ENCODE results near the gene CEBPG.

The CEBPG gene

DNA sequence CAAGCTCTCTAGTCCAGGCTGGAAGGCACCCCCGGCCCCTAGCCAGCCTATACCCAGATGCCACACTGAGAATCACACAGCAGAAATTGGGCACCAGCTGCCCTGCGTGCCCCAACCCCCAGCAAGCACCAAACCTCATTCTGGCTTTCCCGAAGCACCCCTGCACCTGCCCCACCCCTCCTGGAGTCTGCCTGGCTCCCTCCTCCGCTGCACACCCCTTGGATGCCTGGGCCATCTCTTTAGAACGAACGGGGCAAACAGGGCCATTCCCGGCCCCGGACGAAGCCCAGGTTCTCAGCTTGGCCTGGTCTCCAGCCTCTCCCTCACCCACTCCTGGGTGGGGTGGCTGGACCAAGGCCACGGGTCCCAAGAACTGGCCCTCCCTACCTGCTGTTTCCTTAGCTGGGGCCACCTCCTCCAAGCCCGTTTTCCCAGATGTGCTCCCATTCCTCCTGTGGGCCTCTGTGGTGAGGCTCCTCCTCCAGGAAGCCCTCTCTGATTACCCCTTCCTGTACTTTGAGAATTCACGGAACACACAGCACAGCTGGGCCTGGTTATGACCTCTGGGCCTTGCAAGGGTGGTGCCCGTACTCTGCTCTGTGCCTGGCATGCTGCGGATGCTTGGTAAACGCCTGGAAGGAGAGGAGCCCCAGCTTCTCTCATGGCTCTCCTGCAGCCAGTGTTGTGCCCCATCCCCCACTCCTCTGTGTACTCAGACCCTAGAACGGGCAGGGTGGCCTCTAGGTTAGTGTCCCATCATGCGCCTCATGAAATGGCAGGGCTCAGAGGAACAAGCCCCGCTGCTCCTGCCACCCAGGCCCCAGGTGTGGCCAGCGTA is 21.4 kb downstream of the CEBPG start:
- DNase-seq (ENCODE audit: low read depth in 2 of 2), result no peak

DNA sequence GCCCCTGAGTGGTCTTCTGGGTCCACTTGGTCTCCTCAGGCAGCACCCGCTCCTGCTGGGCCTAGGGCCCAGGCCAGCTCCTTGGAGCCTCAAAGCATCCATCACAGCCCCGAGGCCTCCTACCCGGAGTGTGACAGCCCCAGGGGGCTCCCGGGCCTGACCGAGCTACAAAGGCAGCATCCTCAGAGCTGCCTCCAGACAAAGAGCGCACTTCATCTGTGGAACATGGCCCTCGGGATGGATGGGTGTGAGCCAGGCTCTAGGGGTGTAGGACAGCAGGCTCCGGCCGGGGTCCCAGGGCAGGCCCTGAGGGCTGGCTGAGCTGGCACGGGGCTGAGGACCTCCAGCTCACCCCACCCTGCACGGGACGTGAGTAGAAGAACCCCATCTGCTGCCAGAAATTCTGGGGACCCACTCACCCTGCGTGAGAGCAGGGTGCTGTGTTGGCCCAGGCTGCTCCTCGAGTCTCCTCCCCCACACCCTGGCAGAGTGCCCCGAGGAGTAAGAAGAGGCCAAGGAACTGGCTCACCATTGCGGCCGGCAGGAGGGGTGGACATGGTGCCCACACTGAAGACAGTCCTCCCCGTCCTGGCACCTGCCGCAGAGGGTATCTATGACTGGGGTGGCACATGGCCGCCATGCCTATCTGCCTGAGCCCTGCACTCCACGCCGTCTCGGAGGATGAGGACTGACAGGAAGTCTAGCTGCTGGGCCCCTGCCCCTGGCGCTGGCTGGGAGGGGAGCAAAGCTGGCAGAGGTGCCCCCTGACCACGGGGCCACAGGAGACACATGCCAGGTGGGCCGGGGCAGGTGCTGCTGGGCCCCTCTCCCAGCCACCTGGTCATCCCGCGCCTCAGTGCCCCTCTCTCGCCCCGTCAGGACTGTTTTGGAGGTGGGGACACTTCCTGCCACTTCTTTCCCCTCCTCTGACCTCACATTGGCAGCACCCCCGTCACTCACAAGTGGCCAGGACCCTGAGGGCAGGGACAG is 22.3 kb downstream of the CEBPG start:
- no peak for DNase-seq (ENCODE audit: low read depth in 2 of 2)

DNA sequence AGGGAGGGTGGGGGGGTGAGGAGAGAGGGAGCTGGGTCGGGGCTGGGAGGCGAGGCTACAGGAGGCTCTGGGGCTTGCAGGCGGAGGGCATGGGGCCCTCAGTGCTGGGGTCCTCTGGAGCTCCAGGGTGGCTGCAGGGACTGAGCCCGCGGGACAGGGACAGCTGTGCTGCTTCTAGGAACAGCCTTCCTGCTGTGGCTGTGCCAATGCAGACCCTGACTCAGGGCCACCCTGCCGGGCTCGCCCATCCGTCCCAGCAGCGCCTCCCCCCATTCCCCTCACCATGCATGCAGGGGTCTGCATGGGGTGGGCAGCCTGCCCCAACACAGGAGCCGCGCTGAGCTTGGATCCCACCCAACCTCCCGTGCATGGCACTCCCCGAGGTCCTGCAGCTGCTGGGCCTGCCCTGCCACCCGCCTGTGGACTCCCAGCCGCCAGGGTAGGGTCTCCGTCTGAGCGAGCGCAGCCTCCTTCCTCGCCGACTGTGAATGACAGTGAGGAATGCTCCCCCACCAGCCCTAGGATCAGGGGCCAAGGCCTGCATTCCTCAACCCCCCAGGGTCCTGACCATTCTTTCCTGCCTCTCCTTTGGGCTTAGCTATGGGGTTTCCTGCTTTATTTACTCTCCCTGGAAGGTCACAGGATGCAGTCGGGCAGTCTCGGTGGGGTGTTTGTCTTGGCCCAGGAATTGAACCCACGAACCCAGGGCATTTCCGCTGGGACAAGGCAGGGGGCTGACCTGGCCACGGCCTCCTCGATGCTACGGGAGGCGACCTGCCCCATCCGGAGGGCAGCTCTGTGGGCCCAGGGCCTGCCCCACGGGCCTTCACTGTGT is 23.4 kb downstream of the CEBPG start:
- DNase-seq (ENCODE audit: low read depth in 2 of 2), result no peak

DNA sequence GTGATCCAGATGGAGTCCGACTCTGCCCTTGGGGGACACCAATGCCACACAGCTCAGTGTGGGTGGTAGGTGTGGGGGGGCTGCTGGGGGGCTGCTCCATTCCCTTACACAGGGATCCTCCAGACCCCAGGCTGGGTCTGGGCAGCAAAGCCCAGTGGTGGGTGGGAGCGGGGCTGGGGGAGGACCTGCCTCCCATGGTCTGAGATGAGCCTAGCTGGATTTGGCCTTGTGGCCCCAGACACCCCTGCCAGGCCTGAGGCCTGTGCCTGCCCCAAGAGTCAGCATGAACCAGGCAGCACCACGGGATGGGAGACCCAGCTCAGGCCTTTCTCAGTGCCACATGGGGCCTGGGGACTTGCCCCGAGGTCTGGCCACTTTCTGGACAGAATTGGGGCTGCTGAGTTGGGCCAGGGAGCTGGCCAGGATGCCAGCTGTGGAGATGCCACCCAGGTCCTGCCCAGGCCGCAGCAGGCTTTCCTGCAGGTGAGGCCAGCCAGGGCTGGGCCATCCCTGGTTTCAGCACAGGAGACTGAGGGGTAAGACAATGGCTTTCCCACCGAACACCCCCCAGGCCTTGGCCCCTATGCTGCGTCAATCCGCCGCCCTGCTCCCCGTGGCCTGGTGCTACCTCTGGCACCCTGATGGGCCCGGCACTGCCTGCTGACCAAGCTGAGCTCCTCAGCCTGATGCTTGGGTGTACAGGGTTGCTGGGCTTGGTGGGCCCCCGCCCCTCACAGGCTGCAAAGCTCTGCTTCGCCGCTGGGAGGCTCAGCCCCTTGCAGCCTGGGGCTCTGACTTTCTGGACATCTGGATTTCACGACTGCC is 24.2 kb downstream of the CEBPG start:
- DNase-seq (ENCODE audit: low read depth in 2 of 2), result no peak

DNA sequence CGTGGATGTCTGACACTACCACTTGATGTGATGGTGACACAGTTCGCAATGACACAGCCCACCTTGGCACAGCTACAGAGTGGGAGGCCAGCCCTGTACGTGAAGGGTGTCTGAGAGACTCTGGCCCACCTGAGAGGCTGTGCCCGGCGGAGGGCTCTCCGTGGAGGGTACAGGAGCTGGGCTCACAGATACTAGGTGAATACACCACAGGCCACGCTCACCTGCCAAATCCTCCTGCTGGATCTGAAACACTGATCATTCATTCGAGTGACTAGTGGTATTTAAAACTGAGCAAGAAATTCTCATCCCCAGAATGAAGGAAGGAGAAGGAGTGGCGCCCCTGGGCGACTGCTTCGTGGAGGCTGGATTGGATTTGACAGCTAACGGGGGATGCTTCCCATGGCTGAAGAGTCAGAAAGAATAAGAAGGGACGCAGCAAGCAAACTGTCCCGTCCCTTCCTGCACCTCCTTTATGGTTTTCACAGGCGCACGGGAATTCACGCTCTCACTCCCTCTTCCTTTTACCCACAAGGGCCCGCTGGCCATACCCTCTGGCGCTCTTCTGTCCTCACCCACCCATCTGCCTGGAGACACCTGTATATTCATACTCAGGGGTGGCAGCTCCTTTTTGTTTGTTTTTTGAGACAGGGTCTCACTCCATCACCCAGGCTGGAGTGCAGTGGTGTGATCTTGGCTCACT is 25.0 kb downstream of the CEBPG start:
- no peak for DNase-seq (ENCODE audit: low read depth in 2 of 2)

DNA sequence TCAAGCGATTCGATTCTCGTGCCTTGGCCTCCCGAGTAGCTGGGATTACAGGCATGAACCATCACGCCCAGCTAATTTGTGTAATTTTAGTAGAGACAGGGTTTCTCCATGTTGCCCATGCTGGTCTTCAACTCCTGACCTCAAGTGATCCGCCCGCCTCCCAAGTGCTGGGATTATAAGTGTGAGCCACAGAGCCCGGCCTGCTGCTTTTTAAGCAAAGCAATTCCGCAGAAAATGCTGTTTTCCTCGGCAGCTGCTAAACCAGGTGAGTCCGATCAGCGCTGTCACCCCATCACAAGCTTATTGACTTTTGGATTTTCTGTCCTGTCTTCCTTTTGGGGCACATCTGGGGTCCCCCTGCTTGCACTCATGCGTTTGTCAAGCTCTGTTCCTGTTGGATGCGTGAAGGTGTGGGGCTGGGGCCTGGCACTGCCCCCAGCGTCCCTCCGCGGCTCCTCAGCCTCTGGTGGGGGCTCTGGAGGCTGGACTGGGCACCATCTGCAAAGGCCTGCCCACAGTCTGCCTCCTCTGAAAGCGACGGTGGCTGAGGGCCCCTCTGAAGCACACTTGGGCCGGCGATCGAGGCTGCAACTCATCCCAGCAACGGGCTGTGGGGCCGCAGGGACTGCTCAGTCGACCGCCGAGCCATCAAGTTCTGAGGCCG is 25.7 kb downstream of the CEBPG start:
- no peak for DNase-seq (ENCODE audit: low read depth in 2 of 2)

DNA sequence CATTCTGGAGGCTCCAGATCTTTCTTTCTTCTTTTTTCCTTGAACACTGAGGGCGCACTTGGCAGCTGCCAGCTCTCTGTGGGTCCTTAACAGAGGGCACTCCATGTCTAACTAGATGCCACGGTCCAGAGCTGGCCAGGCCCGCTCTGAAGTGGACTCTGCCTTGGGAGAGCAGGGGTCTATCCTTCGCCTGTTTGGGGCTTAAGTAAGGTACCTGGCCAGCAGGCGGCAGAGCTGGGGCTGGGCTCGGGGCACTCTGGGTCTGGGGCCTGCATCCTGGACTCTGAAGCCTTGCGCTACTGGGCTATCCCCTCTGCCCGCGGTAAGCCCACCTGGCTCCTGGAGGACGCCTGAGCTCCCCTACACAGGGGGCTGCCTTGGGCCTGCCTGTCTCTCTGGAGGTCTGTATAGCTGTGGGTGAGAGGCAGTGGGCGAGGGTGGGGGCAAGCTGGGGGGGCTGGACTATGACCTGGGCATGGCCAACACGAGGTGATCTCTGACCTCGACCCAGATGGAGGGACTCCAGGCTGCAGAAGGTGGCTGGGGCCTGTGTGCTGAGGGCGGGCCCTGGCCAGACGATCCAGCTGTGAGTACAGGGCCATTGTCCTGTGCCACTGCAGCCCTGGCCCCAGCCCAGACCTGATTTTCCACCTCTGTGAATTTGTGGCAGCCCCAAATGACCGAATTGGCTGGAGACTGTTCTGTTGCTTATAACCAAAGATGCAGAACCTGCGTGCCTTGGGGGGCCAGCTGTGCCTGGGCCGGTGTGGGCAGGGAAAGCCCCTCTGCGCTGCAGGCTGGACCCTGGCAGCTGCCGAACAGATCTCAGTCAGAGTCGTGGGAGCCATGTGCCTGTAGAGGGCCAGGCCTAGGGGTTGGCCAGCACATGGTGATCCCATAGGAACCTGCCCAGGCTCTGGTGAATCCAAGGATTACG is 26.5 kb downstream of the CEBPG start:
- DNase-seq (ENCODE audit: low read depth in 2 of 2), result no peak

DNA sequence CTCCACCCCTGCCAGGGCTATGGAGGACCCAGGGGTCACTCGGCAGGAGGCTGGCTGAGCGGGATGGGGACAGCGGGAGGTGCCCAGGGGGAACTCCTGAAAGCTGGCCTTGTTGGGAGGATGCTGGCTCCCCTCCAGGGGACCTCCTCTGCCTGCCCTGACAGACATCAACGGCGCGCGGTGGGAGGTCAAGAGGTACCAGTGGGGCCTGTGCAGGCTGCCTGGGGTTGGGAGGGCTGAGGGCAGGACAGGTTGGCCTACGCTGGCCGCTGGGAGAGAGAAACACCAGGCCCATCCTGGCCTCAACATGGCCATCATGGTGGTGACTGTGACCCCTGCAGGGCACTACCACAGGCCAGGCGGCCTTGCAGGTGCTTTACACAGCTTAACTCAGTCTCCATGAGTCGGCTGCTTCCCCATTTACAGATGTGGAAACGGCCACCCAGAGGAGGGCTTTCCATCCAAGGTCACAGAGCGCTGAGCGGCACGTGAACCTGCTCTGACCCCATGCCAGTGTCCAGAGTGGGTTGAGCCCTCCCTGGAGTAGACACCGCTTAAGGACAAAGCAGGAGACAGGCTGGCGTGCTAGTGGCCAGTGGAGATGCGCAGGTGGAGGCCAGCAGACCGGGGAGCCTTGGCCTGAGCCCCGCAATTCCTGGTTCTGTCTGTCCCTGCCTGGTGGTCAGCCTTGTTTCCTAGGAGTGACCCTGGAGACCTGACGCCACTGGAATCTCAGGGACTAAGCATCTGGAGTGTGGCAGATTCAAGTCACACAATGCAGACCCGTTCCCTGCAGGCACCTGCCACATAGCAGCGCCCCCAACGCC is 27.6 kb downstream of the CEBPG start:
- DNase-seq (ENCODE audit: low read depth in 2 of 2), result no peak

DNA sequence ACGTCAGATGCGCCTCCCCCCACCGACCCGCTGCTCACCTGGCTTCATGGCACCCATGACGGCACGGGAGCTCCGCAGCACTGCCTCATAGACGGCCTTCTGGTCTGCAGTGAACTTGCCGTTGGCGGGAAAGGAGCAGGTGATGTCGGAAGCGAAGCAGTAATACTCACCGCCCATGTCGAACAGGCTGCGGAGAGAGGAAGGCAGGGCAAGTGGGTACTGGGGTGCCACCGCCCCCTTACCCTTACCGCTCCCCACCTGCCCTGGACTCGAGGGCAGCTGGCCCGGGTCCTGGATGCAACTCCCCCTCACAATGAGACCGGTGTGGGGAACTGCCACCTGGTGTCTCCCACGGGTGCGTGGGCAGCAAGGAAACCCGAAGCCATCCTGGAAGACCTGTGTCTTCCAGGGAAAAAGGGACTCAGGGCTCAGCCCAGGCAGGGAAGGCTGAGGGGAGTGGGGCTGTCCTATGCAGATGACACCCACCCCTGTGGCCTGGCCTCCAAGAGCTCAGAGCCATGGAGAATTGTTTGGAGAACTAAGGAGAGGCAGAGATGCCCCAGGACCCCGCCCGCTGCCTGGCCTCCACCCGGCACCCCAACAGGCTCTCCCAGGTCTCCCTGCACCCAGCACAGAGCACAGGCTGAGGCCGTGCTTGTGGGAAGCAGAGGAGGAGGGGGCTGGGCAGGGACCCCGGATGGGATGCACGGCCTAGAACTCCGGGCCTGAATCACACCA is 28.3 kb downstream of the CEBPG start:
- DNase-seq (ENCODE audit: low read depth in 2 of 2), result no peak

DNA sequence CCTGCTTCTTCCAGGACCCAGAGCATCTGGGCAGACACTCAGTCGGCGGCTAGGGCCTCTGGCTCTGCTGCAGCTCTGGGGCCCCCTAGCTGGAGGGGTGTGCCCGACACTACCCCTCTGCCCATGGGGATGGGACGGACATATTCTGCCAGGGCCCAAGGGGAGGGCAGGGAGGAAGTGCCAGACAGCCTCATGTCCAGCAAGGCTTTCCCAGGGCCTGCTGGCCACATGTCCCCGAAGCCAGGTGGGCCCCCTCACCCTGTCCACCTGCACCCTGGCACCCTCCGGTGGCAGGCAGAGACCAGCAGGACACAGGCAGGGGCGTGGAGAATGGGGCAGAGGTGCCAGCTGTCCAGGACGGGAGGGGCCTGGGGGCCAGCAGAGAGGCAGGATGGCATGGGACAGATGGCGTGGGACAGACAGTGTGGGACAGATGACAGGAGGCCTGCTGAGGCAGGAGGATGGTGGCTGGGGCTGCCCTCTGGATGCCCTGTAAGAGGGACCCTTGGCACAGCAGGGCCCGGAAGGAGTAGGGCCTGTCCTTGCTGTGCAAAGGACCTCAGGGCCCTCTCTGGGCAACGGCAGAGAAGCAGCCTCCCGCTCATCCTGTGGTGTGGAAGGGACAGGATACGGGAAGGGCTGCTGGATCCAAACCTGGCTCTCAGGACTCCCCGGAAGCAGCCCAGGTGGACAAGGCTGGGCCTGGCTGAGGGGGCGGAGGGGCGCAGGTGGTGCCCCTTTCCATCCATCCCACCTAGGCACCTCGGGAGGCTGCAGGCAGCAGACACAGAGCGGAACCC is 29.1 kb downstream of the CEBPG start:
- DNase-seq (ENCODE audit: low read depth in 2 of 2), result no peak

DNA sequence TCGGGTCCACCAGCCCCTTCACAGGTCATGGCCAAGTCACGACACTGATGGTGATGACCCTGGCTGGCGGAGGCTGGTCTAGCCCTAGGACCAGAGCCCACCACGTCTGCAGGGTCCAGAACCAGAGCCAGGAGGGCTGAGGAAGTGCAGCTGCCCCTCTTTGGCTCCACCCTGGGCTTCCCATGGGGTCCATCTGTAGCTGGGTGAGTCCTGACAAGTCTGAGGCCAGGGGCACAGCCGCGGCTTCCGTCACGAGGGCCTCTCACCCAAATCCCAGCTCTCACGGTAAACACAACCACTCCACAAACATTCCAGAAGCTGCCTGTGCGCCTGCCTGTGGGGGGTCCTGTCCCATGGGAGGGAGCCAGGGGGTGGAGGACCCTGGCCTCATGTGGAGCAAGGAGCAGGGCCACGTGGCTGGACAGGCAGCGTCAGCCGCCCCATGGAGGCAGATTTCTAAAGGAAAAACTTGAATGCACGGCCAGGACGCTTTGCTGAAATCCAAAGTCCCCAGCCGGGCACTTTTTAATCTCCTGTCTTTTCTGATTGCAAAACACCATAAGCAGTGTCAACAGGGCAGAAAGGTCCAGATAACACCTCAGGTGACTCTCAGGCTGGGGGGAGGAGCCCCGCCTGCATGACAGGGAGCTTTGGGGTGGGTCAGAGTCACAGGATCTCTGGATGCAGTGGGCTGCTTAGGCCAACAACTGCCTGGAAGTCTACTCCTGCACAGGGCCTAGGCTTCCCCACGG is 29.9 kb downstream of the CEBPG start:
- no peak for DNase-seq (ENCODE audit: low read depth in 2 of 2)

DNA sequence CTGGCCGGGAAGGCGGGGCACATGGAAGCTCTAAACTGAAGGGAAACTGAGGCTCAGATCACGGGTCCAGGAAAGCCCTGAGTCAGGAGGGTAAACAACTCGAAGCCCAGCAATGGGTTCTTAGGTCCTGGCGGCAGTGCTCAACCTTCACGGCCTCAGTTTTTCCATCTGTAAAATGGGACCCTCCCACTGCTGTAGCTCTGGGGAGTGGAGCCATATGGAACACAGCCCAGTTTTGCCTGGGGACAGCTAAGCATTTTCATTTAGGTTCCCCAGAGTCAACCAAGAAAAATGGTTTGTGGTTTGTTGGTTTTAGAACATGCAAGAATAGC is 30.4 kb downstream of the CEBPG start:
- DNase-seq (ENCODE audit: low read depth in 2 of 2), result no peak

DNA sequence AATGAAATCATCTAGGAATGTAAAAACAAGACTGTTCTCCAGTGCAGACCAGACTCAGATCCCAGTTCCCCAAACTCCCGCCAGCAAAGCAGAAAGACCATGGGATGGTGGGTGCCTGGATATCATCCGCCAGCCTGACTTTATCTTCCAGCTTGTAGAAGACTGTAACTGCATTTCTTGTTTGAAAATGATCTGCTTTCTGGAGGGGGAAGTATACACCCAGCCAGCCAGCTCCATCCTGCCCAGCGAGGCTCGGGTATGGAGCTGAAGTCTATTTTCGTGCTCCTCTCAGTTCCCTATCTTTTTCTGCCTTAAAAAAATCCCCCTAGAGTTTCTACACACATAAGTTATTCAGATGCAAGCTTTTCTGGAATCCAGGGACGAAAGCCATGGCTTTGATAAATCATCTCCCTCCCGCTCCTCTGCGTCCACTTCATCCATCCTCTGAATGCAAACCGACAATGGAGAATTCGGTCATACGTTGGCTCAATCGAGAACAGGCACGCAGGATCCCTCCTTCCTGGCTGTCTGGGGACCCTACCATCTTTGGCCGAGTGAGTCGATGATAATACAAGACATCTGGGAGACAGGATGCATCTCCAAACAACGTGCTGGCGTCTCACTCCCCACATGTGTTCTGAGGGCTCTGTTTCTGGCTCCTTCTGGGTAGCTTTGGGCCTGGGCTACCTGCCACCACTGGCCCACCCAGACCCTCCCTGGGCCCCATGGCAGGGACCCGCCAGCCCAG is 31.2 kb downstream of the CEBPG start:
- DNase-seq (ENCODE audit: low read depth in 2 of 2), result no peak

DNA sequence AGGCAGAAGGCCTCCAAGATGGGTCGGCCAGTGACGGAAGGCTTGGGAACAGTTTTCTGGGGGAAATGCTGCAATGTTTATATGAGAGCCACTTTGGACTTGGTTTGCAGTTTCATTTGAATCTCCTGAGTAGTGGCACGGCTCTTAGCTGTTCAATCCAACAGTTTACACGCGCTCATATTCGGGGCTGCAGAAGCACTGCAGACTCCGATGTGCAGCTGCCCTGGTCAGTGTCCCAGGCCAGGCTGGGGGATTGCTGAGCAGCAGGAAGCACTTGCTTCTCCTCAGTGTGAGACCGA is 31.7 kb downstream of the CEBPG start:
- no peak for DNase-seq (ENCODE audit: low read depth in 2 of 2)
